OCI-LY1 (cell line): ENCODE results near the gene MTARC1.

Source experiments
- H2AFZ ChIP-seq: fragments of 200-600 bp; sonication (generic), shearing (Covaris generic); 2 replicates; pipeline ENCODE4 v1.6.0; 2014; ENCODE audit warnings: antibody characterized with exemption, mild to moderate bottlenecking, low read length
- H3F3A ChIP-seq: fragments of 200-600 bp; sonication (generic), shearing (Covaris generic); 2 replicates; pipeline ENCODE4 v1.6.0; 2014; ENCODE audit warnings: mild to moderate bottlenecking, antibody characterized with exemption, low read length, moderate library complexity; ENCODE audit not compliant: insufficient read depth
- H3K27ac ChIP-seq: fragments of 200-600 bp; sonication (generic); 2 replicates; pipeline ENCODE4 v1.5.1; 2014; ENCODE audit warnings: low read length, mixed run types, mild to moderate bottlenecking, low read depth; ENCODE audit not compliant: poor library complexity, severe bottlenecking
- H3K27me3 ChIP-seq: fragments of 200-600 bp; sonication (generic); 2 replicates; pipeline ENCODE4 v1.6.0; 2014; ENCODE audit warnings: antibody characterized with exemption, mild to moderate bottlenecking, low read length, moderate library complexity; ENCODE audit not compliant: insufficient read depth
- H3K36me3 ChIP-seq: fragments of 200-600 bp; sonication (generic); 2 replicates; pipeline ENCODE4 v1.6.1; 2014; ENCODE audit warnings: mild to moderate bottlenecking, antibody characterized with exemption, low read length, moderate library complexity, mixed read lengths; ENCODE audit not compliant: insufficient read depth
- H3K4me1 ChIP-seq: fragments of 200-600 bp; sonication (generic); 2 replicates; pipeline ENCODE4 v1.5.1; 2014; ENCODE audit warnings: mild to moderate bottlenecking, low read length, moderate library complexity; ENCODE audit not compliant: insufficient read depth, severe bottlenecking
- H3K4me2 ChIP-seq: fragments of 200-600 bp; sonication (generic), shearing (Covaris generic); 2 replicates; pipeline ENCODE4 v1.6.1; 2014; ENCODE audit warnings: low read length
- H3K4me3 ChIP-seq: fragments of 200-600 bp; sonication (generic); 2 replicates; pipeline ENCODE4 v1.5.1; 2014; ENCODE audit warnings: low read length, low read depth, mild to moderate bottlenecking, mixed read lengths; ENCODE audit not compliant: poor library complexity, severe bottlenecking
- H3K79me2 ChIP-seq: fragments of 200-600 bp; shearing (Covaris generic); 2 replicates; pipeline ENCODE4 v1.6.1; 2016; ENCODE audit warnings: mixed run types, low read length, mixed read lengths; ENCODE audit not compliant: insufficient read depth
- H3K9ac ChIP-seq: fragments of 200-600 bp; sonication (generic), shearing (Covaris generic); 2 replicates; pipeline ENCODE4 v1.6.1; 2014; ENCODE audit warnings: mild to moderate bottlenecking, low read length, mixed read lengths
- H3K9me2 ChIP-seq: fragments of 200-600 bp; sonication (generic), shearing (Covaris generic); 2 replicates; pipeline ENCODE4 v1.6.1; 2014; ENCODE audit warnings: low read depth, mild to moderate bottlenecking, low read length, mixed read lengths
- H3K9me3 ChIP-seq: fragments of 200-600 bp; shearing (Covaris generic); 2 replicates; pipeline ENCODE4 v1.6.1; 2014; ENCODE audit warnings: low read length, mixed read lengths
- H4K20me1 ChIP-seq: fragments of 200-600 bp; sonication (generic), shearing (Covaris generic); 2 replicates; pipeline ENCODE4 v1.6.0; 2016; ENCODE audit warnings: mild to moderate bottlenecking, low read length; ENCODE audit not compliant: insufficient read depth
- CTCF ChIP-seq: fragments of 200-600 bp; sonication (generic), shearing (Covaris generic); IDR thresholded peaks from 2 replicates; pipeline ENCODE4 v1.5.1; 2017; ENCODE audit warnings: mild to moderate bottlenecking, antibody characterized with exemption, low read length, moderate library complexity, mixed read lengths
- EZH2 ChIP-seq: fragments of 200-600 bp; sonication (generic), shearing (Covaris generic); IDR thresholded peaks from 2 replicates; pipeline ENCODE4 v1.8.0; 2017; ENCODE audit warnings: borderline replicate concordance, mixed run types, mild to moderate bottlenecking, antibody characterized with exemption, low read length, moderate library complexity, mixed read lengths

MTARC1 gene

GRCh38 chr1:220828179-220828490, 41.4 kb downstream of the MTARC1 start:
- H3F3A ChIP-seq = no peaks in the 10 kb centered on the region
- H3K79me2 ChIP-seq = no peaks in the 10 kb centered on the region
- no peaks in the 10 kb centered on the region for H3K9me3 ChIP-seq
- no peak overlapping the region for H3K4me2 ChIP-seq
- no peak for TF ChIP-seq EZH2
- no peak for TF ChIP-seq CTCF
- no peak overlapping the region for H2AFZ ChIP-seq
- H3K27ac ChIP-seq = no peak overlapping the region
- H3K9ac ChIP-seq = no peak overlapping the region
- no peaks in the 10 kb centered on the region for H3K4me1 ChIP-seq
- H3K36me3 ChIP-seq = no peaks in the 10 kb centered on the region
- no peak overlapping the region for H3K4me3 ChIP-seq
- no peaks in the 10 kb centered on the region for H3K9me2 ChIP-seq
- no peaks in the 10 kb centered on the region for H4K20me1 ChIP-seq
- H3K27me3 ChIP-seq = no peaks in the 10 kb centered on the region; the same call in 1 of the 2 replicates

- H3K4me1 ChIP-seq = no peaks in the 10 kb centered on the region
- H3K27ac ChIP-seq = no peak overlapping the region
- TF ChIP-seq CTCF (no peak), EZH2 (no peak)
- no peak overlapping the region for H3K4me3 ChIP-seq
- no peaks in the 10 kb centered on the region for H3K36me3 ChIP-seq
- H3K9ac ChIP-seq = no peak overlapping the region
- no peaks in the 10 kb centered on the region for H3K9me3 ChIP-seq
- H4K20me1 ChIP-seq = no peaks in the 10 kb centered on the region
- H3K79me2 ChIP-seq = no peaks in the 10 kb centered on the region
- no peak overlapping the region for H3K4me2 ChIP-seq
- H3K9me2 ChIP-seq = no peaks in the 10 kb centered on the region
- H3F3A ChIP-seq = no peaks in the 10 kb centered on the region
- H2AFZ ChIP-seq = no peak overlapping the region
- H3K27me3 ChIP-seq = no peaks in the 10 kb centered on the region; the same call in 1 of the 2 replicates
These were observed 42.4 kb downstream of the MTARC1 start for GRCh38 chr1:220828950-220829586.

GRCh38 chr1:220833436-220833835, 46.7 kb downstream of the MTARC1 start:
- Histone ChIP-seq H3K9me3 (no peaks in the 10 kb centered on the region), H3K36me3 (no peaks in the 10 kb centered on the region), H3K4me1 (no peaks in the 10 kb centered on the region), H4K20me1 (no peaks in the 10 kb centered on the region), H3K27me3 (no peaks in the 10 kb centered on the region), H3K27ac (no peak overlapping the region), H3K4me2 (no peak overlapping the region), H3K9ac (no peak overlapping the region), H2AFZ (no peak overlapping the region), H3K4me3 (no peak overlapping the region), H3F3A (no peaks in the 10 kb centered on the region), H3K79me2 (no peaks in the 10 kb centered on the region), H3K9me2 (no peaks in the 10 kb centered on the region)
- TF ChIP-seq EZH2 = no peak
- no peak for TF ChIP-seq CTCF
